ENCODE results near the gene CARD19. TPM values are rescaled to one million over a fixed set of nuclear protein-coding genes. Genes with fewer than 3 reads are reported as not detected.

CARD19 gene
- total RNA-seq, 1 donor from 2014 or later, result 38.0 TPM

GRCh38 chr9:93118863-93119702 is 23.1 kb downstream of the CARD19 start:
- DNase-seq (ENCODE audit: low read depth), result no peak

GRCh38 chr9:93119703-93119952 is 23.6 kb downstream of the CARD19 start:
- no peak for DNase-seq (ENCODE audit: low read depth)

- DNase-seq (ENCODE audit: low read depth), result peak; percentile 92
Observed at GRCh38 chr9:93119953-93120845, 24.2 kb downstream of the CARD19 start.

- no peak for DNase-seq (ENCODE audit: low read depth)
Observed at GRCh38 chr9:93120846-93121315, 24.9 kb downstream of the CARD19 start.

- DNase-seq (ENCODE audit: low read depth), result no peak
Observed at GRCh38 chr9:93121316-93122241, 25.6 kb downstream of the CARD19 start.

GRCh38 chr9:93122721-93123221 is 26.8 kb downstream of the CARD19 start:
- no peak for DNase-seq (ENCODE audit: low read depth)

GRCh38 chr9:93123561-93124283 is 27.7 kb downstream of the CARD19 start:
- no peak for DNase-seq (ENCODE audit: low read depth)

- DNase-seq (ENCODE audit: low read depth), result no peak
Observed at GRCh38 chr9:93124793-93125192, 28.8 kb downstream of the CARD19 start.

- no peak for DNase-seq (ENCODE audit: low read depth)
Observed at GRCh38 chr9:93125331-93125894, 29.4 kb downstream of the CARD19 start.

- DNase-seq (ENCODE audit: low read depth), result no peak
Observed at GRCh38 chr9:93126151-93126781, 30.2 kb downstream of the CARD19 start.

GRCh38 chr9:93126825-93127368 is 30.9 kb downstream of the CARD19 start:
- peak; percentile 60 for DNase-seq (ENCODE audit: low read depth)

GRCh38 chr9:93127395-93127911 is 31.4 kb downstream of the CARD19 start:
- DNase-seq (ENCODE audit: low read depth), result peak; percentile 41

- DNase-seq (ENCODE audit: low read depth), result no peak
Observed at GRCh38 chr9:93128011-93128714, 32.1 kb downstream of the CARD19 start.

- no peak for DNase-seq (ENCODE audit: low read depth)
Observed at GRCh38 chr9:93128715-93129224, 32.8 kb downstream of the CARD19 start.

GRCh38 chr9:93129286-93129685 is 33.3 kb downstream of the CARD19 start:
- DNase-seq (ENCODE audit: low read depth), result no peak

- peak; percentile 44 for DNase-seq (ENCODE audit: low read depth)
Observed at GRCh38 chr9:93129691-93130500, 33.9 kb downstream of the CARD19 start.

GRCh38 chr9:93130861-93131481 is 35.0 kb downstream of the CARD19 start:
- no peak for DNase-seq (ENCODE audit: low read depth)
